Peyer's patch (tissue), 4 donors: ENCODE measurements around the gene NCMAP. TPM values are rescaled to one million over a fixed set of nuclear protein-coding genes. Genes with fewer than 3 reads are reported as not detected.

Experiments used
- DNase-seq, 3 donors: peaks; one replicate each; pipeline ENCODE4 v3.0.0-alpha.2; 2017 to 2019
- H3K27ac ChIP-seq, 4 donors: fragments of 200-600 bp; sonication (generic); one replicate each; pipeline ENCODE4 v1.5.1; 2016 to 2019
- H3K27me3 ChIP-seq, 2 donors: fragments of 200-600 bp; sonication (generic); one replicate each; pipeline ENCODE4 v1.5.1; 2019
- H3K36me3 ChIP-seq, 3 donors: fragments of 200-600 bp; sonication (generic); one replicate each; pipeline ENCODE4 v1.5.1; 2016 to 2019
- H3K4me1 ChIP-seq, 4 donors: fragments of 200-600 bp; sonication (generic); one replicate each; pipeline ENCODE4 v1.5.1; 2016 to 2019
- H3K4me3 ChIP-seq, 4 donors: fragments of 200-600 bp; sonication (generic); 1 replicate in 3 of 4; 2 replicates in 1 of 4; pipeline ENCODE4 v1.5.1; 2016 to 2019; ENCODE audit warnings: mild to moderate bottlenecking in 1 of 4
- H3K9me3 ChIP-seq, 4 donors: fragments of 200-600 bp; sonication (generic); one replicate each; pipeline ENCODE4 v1.5.1; 2016 to 2019; ENCODE audit warnings: mild to moderate bottlenecking in 1 of 4
- POLR2A ChIP-seq, 2 donors: fragments of 450-650 bp; IDR thresholded peaks; one replicate each; pipeline ENCODE4 v1.5.1; 2017; ENCODE audit warnings: antibody characterized with exemption in 2 of 2, mild to moderate bottlenecking in 2 of 2, moderate library complexity in 2 of 2
- total RNA-seq, 4 donors: library from RNA; depleted of rRNA; stranded (reverse); fragments of >200 nt; gene quantifications; one replicate each; pipeline ENCODE4 v1.1.0, GENCODE V29; 2016
- TF ChIP-seq, protein P1 (sequence below), 6 experiments: fragments of 450-650 bp in 4 of 6; fragments of 200-600 bp in 2 of 6; sonication (generic) in 1 of 6; IDR thresholded peaks; one replicate each; pipeline ENCODE4 v1.5.1; 2017 to 2019; ENCODE audit warnings: antibody characterized with exemption in 6 of 6, mild to moderate bottlenecking in 3 of 6, moderate library complexity in 1 of 6

NCMAP gene
- total RNA-seq, 4 donors from 2014 or later = 1.6 to 9.5 (median 4.2) TPM

- H3K27me3 ChIP-seq = no peaks in the 10 kb centered on the region
- H3K4me3 ChIP-seq = no peak overlapping the region
- H3K4me1 ChIP-seq = no peaks in the 10 kb centered on the region
- H3K36me3 ChIP-seq = no peaks in the 10 kb centered on the region
- H3K27ac ChIP-seq = no peak overlapping the region
- DNase-seq = no peak
- TF ChIP-seq, protein P1, sequence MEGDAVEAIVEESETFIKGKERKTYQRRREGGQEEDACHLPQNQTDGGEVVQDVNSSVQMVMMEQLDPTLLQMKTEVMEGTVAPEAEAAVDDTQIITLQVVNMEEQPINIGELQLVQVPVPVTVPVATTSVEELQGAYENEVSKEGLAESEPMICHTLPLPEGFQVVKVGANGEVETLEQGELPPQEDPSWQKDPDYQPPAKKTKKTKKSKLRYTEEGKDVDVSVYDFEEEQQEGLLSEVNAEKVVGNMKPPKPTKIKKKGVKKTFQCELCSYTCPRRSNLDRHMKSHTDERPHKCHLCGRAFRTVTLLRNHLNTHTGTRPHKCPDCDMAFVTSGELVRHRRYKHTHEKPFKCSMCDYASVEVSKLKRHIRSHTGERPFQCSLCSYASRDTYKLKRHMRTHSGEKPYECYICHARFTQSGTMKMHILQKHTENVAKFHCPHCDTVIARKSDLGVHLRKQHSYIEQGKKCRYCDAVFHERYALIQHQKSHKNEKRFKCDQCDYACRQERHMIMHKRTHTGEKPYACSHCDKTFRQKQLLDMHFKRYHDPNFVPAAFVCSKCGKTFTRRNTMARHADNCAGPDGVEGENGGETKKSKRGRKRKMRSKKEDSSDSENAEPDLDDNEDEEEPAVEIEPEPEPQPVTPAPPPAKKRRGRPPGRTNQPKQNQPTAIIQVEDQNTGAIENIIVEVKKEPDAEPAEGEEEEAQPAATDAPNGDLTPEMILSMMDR (IDR thresholded peaks at IDR 0.05) = no peak
- TF ChIP-seq POLR2A (IDR thresholded peaks at IDR 0.05) = no peak
- no peaks in the 10 kb centered on the region for H3K9me3 ChIP-seq
Observed at GRCh38 chr1:24620678-24621077, 64.8 kb downstream of the NCMAP start.

DNA sequence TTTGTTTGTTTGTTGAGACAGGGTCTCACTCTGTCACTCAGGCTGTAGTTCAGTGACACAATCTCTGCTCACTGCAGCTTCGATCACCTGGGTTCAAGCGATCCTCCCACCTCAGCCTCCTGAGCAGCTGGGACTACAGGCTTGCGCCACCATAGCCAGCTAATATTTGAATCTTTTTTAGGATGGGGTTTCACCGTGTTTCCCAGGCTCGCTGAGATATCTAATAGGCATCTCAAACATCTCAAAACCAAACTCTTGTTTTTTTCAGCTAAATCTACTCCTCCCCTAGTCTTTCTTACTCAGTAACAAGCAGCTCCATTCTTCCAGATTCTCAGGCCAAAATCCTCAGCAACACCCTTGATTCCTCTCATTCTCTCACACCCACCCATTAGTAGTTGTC lies 65.2 kb downstream of the NCMAP start:
- Histone ChIP-seq H3K9me3 (no peaks in the 10 kb centered on the region), H3K4me1 (no peaks in the 10 kb centered on the region), H3K36me3 (no peaks in the 10 kb centered on the region), H3K27me3 (no peaks in the 10 kb centered on the region), H3K27ac (no peak overlapping the region), H3K4me3 (no peak overlapping the region)
- no peak for DNase-seq
- TF ChIP-seq POLR2A (IDR thresholded peaks at IDR 0.05) = no peak
- TF ChIP-seq, protein P1 (IDR thresholded peaks at IDR 0.05) = no peak

- DNase-seq = no peak
- no peak for TF ChIP-seq POLR2A (IDR thresholded peaks at IDR 0.05)
- TF ChIP-seq, protein P1 (IDR thresholded peaks at IDR 0.05) = no peak
- H3K4me3 ChIP-seq = no peak overlapping the region
- H3K36me3 ChIP-seq = no peaks in the 10 kb centered on the region
- no peaks in the 10 kb centered on the region for H3K27me3 ChIP-seq
- no peaks in the 10 kb centered on the region for H3K9me3 ChIP-seq
- H3K27ac ChIP-seq = no peak overlapping the region
- H3K4me1 ChIP-seq = no peaks in the 10 kb centered on the region
Observed at GRCh38 chr1:24622218-24622617, 66.3 kb downstream of the NCMAP start.

- no peaks in the 10 kb centered on the region for H3K9me3 ChIP-seq
- no peaks in the 10 kb centered on the region for H3K4me1 ChIP-seq
- no peaks in the 10 kb centered on the region for H3K36me3 ChIP-seq
- TF ChIP-seq, protein P1 (IDR thresholded peaks at IDR 0.05) = no peak
- TF ChIP-seq POLR2A (IDR thresholded peaks at IDR 0.05) = no peak
- H3K27ac ChIP-seq = no peak overlapping the region
- no peak overlapping the region for H3K4me3 ChIP-seq
- DNase-seq = no peak
- H3K27me3 ChIP-seq = no peaks in the 10 kb centered on the region
Observed at GRCh38 chr1:24632832-24633175, 76.9 kb downstream of the NCMAP start.

- Histone ChIP-seq H3K27me3 (no peaks in the 10 kb centered on the region), H3K27ac (no peak overlapping the region), H3K9me3 (no peaks in the 10 kb centered on the region), H3K4me1 (no peaks in the 10 kb centered on the region), H3K4me3 (no peak overlapping the region), H3K36me3 (no peaks in the 10 kb centered on the region)
- no peak for TF ChIP-seq POLR2A (IDR thresholded peaks at IDR 0.05)
- TF ChIP-seq, protein P1 (IDR thresholded peaks at IDR 0.05) = peak in 5 of 6 experiments; percentile 24 to 83 (median 67)
- no peak for DNase-seq
Observed at GRCh38 chr1:24635195-24635843, 79.4 kb downstream of the NCMAP start.
